Left lung (tissue), 10 donors: ENCODE data around the gene PTPRCAP. TPM values are rescaled to one million over a fixed set of nuclear protein-coding genes. Genes with fewer than 3 reads are reported as not detected.
A peak's percentile ranks its signal among the peaks of the same experiment; 100 is the strongest.

Source experiments
- ATAC-seq: fragments of 200-7000 bp; cut with Tn5 transposase; one replicate; pipeline ENCODE4 v1.9.1; 2020; ENCODE audit warnings: moderate library complexity
- DNase-seq, 4 donors: peaks; one replicate each; pipeline ENCODE4 v3.0.0-alpha.2; 2013 to 2020
- H3K27ac ChIP-seq, 2 donors: fragments of 200-600 bp; sonication (generic) in 1 of 2; one replicate each; pipeline versions ENCODE4 v1.5.0 to v1.8.0; 2020 to 2021
- H3K27me3 ChIP-seq, 2 donors: fragments of 200-600 bp; sonication (generic) in 1 of 2; one replicate each; pipeline versions ENCODE4 v1.5.0 to v1.8.0; 2020 to 2021
- H3K36me3 ChIP-seq, 2 donors: fragments of 200-600 bp; sonication (generic) in 1 of 2; one replicate each; pipeline versions ENCODE4 v1.5.0 to v1.8.0; 2020 to 2021
- H3K4me1 ChIP-seq, 2 donors: fragments of 200-600 bp; one replicate each; pipeline ENCODE4 v1.8.0; 2021
- H3K4me3 ChIP-seq, 2 donors: fragments of 200-600 bp; sonication (generic) in 1 of 2; one replicate each; pipeline versions ENCODE4 v1.5.0 to v1.8.0; 2020 to 2021; ENCODE audit warnings: mild to moderate bottlenecking in 1 of 2
- H3K9me3 ChIP-seq, 2 donors: fragments of 200-600 bp; sonication (generic) in 1 of 2; one replicate each; pipeline versions ENCODE4 v1.5.0 to v1.8.0; 2020 to 2021
- intact Hi-C, 2 donors: fragments of 100-400 bp; cut with DNase I; formaldehyde crosslinking; loops; one replicate each; pipeline versions ENCODE4 v1.11.2 to v1.14.2; 2022
- polyA plus RNA-seq, 6 donors: library from polyadenylated mRNA; unstranded; fragments of 120-200 nt; gene quantifications; one replicate each; pipeline ENCODE4 v1.2.1, GENCODE V29; 2013; ENCODE audit not compliant: insufficient read length in 6 of 6
- total RNA-seq, 2 donors: library from RNA; stranded (reverse); fragmentation: NEBNext Ultra II Directional; extraction: Animal tissue kit (Norgen Biotek cat#: 25700); gene quantifications; one replicate each; pipeline ENCODE4 v1.2.1, GENCODE V29; 2021
- TF ChIP-seq, protein P1 (sequence below), 2 donors: fragments of 200-600 bp; sonication (generic) in 1 of 2; IDR thresholded peaks; one replicate each; pipeline versions ENCODE4 v1.5.0 to v1.8.0; 2021; ENCODE audit warnings: antibody characterized with exemption in 2 of 2
- donor health status: DM: no; HTN: yes; CAD: no.
- donor health status: DM: no; HTN: no; CAD: no.

The PTPRCAP gene
- total and polyA plus RNA-seq, 8 donors = 1.6 to 12.5 (median 2.7) TPM

- Histone ChIP-seq H3K9me3 (no peaks in the 10 kb centered on the region), H3K27ac (no peak overlapping the region)
- no peak for ATAC-seq
Observed at GRCh38 chr11:67451658-67451976, 14.1 kb upstream of the PTPRCAP start.

DNA sequence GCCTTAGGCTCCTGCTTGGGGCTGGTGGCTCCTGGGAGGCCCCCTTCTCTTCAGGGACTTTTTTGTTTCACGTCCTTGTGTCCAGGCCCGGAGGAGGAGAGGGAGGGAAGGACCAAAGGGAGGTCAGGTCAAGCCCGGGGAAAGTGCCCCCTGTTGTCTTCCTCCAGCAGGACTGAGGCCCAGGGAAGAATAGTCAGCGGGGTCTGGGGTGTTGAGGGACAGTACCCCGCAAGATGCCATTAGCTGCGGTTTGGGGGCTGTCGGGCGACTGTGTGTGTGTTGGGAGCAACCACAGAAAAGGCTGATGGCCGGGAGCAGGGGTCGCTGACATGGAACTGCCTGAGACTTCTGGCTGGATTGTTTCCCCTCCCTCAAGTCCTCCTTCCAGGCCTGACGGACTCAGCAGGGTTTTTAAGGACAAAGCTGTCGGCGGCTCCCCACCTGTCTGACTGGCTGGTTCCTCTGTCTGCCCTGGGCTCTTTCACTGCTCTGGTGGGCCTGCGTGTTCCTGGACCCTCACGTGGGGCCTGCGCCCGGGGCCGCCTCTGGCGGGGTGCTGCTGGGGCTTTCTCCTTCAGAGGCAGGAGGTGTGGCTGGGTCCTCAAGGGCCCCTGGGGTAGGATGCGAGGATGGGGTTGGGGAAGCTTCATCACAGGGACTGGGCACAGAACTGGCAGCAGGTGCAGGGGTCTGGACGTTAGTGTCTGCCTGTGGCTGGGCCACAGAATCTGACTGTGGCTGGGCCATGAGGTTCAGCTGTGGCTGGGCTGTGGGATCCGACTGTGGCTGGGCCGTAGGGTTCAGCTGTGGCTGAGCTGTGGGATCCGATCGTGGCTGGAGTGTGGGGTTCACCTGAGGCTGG, 13.5 kb upstream of the PTPRCAP start:
- TF ChIP-seq, protein P1, sequence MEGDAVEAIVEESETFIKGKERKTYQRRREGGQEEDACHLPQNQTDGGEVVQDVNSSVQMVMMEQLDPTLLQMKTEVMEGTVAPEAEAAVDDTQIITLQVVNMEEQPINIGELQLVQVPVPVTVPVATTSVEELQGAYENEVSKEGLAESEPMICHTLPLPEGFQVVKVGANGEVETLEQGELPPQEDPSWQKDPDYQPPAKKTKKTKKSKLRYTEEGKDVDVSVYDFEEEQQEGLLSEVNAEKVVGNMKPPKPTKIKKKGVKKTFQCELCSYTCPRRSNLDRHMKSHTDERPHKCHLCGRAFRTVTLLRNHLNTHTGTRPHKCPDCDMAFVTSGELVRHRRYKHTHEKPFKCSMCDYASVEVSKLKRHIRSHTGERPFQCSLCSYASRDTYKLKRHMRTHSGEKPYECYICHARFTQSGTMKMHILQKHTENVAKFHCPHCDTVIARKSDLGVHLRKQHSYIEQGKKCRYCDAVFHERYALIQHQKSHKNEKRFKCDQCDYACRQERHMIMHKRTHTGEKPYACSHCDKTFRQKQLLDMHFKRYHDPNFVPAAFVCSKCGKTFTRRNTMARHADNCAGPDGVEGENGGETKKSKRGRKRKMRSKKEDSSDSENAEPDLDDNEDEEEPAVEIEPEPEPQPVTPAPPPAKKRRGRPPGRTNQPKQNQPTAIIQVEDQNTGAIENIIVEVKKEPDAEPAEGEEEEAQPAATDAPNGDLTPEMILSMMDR (IDR thresholded peaks at IDR 0.05) = no peak
- Histone ChIP-seq H3K4me1 (peaks cover 0 to 14% of the 10 kb centered on the region in 2 donors), H3K27me3 (no peaks in the 10 kb centered on the region), H3K9me3 (no peaks in the 10 kb centered on the region), H3K27ac (no peak overlapping the region), H3K36me3 (no peaks in the 10 kb centered on the region), H3K4me3 (no peak overlapping the region)
- intact Hi-C loops = no loop called here
- peak in 1 of 4 donors; percentile 72 for DNase-seq
- no peak for ATAC-seq

More at GRCh38 chr11:67451658-67451976, 14.1 kb upstream of the PTPRCAP start:
- Histone ChIP-seq H3K4me1 (peaks cover 0 to 14% of the 10 kb centered on the region in 2 donors), H3K4me3 (no peak overlapping the region), H3K27me3 (no peaks in the 10 kb centered on the region), H3K36me3 (no peaks in the 10 kb centered on the region)
- TF ChIP-seq, protein P1 (IDR thresholded peaks at IDR 0.05) = no peak
- peak in 1 of 4 donors; percentile 71 for DNase-seq
- intact Hi-C loops = no loop called here

- Histone ChIP-seq H3K27me3 (no peaks in the 10 kb centered on the region), H3K9me3 (no peaks in the 10 kb centered on the region), H3K36me3 (no peaks in the 10 kb centered on the region), H3K27ac (peak overlapping the region in 1 of 2 donors; percentile 33), H3K4me3 (no peak overlapping the region), H3K4me1 (peaks cover 0 to 24% of the 10 kb centered on the region in 2 donors)
- TF ChIP-seq, protein P1 (IDR thresholded peaks at IDR 0.05) = no peak
- ATAC-seq (peak; percentile 68), DNase-seq (no peak)
- intact Hi-C loops = no loop called here
Observed at GRCh38 chr11:67449116-67449844, 11.8 kb upstream of the PTPRCAP start.

DNA sequence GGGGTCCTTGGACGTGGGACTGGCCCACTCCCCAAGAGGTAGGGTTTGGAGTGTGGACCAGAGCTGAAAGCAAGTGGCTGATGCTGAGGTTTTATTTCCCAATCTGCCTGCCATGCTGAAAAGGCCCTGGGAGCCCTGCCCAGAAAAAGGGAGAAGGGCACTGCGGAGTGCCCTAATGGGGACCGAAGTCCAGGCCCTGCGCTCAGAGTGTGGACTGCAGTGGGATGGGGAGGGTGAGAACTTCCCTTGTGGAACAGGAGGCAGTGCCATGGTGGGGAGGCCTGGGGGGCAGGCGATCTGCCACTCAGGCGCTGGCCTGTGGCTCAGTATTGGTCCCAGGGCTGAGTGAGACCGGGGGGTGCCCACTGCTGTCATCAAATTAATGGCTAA, 10.7 kb upstream of the PTPRCAP start:
- TF ChIP-seq, protein P1 (IDR thresholded peaks at IDR 0.05) = no peak
- H3K9me3 ChIP-seq = no peaks in the 10 kb centered on the region
- H3K36me3 ChIP-seq = no peaks in the 10 kb centered on the region
- H3K4me1 ChIP-seq = peaks cover 0 to 31% of the 10 kb centered on the region in 2 donors
- peak in 1 of 4 donors; percentile 55 for DNase-seq
- H3K27ac ChIP-seq = no peak overlapping the region
- no peak overlapping the region for H3K4me3 ChIP-seq
- intact Hi-C loops = no loop called here
- ATAC-seq = no peak
- no peaks in the 10 kb centered on the region for H3K27me3 ChIP-seq

DNA sequence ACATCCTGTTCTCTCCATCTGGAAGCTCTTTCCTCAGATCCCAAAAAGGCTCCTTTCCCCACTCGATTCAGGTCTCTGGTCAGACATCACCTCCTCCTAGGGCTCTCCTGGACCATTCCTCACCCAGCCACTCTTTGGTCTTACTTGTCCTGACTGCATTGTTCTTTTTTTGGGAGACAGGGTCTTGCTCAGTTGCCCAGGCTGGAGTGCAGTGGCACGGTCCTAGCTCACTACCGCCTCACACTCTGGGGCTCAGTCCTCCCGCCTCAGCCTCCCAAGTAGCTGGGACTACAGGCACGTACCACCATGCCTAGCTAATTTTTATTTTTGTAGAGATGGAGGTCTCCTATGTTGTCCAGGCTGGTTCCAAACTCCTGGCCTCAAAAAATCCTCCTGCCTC, 8.0 kb upstream of the PTPRCAP start:
- H3K9me3 ChIP-seq = no peaks in the 10 kb centered on the region
- TF ChIP-seq, protein P1 (IDR thresholded peaks at IDR 0.05) = no peak
- intact Hi-C loops = no loop called here
- DNase-seq = no peak
- H3K27ac ChIP-seq = no peak overlapping the region
- peaks cover 6 to 57% of the 10 kb centered on the region in 2 donors for H3K4me1 ChIP-seq
- no peak overlapping the region for H3K4me3 ChIP-seq
- ATAC-seq = no peak
- H3K27me3 ChIP-seq = no peaks in the 10 kb centered on the region
- H3K36me3 ChIP-seq = peaks cover 0 to 18% of the 10 kb centered on the region in 2 donors
